LoVo (cell line): ENCODE measurements around the gene HPN.
"Not testable (repeated sequence)": the region's sequence is repeated elsewhere in the genome, so short reads cannot be mapped to it uniquely, and the experiment has no call there.

Source experiments
- DNase-seq: peaks from one replicate; pipeline ENCODE4 v3.0.0-alpha.2; 2016; ENCODE audit warnings: low spot score

Gene HPN

GRCh38 chr19:35042954-35043604 lies 1.6 kb downstream of the HPN start:
- no peak for DNase-seq

GRCh38 chr19:35043906-35044305 lies 2.4 kb downstream of the HPN start:
- no peak for DNase-seq

- DNase-seq = peak; percentile 43
These were observed 3.0 kb downstream of the HPN start for GRCh38 chr19:35044317-35045117.

GRCh38 chr19:35045667-35046300 lies 4.3 kb downstream of the HPN start:
- no peak for DNase-seq

GRCh38 chr19:35046461-35046860 lies 4.9 kb downstream of the HPN start:
- no peak for DNase-seq

- DNase-seq = no peak
These were observed 7.4 kb downstream of the HPN start for GRCh38 chr19:35048911-35049411.

GRCh38 chr19:35049456-35049855 lies 7.9 kb downstream of the HPN start:
- no peak for DNase-seq

- not testable (repeated sequence) for DNase-seq
These were observed 9.1 kb downstream of the HPN start for GRCh38 chr19:35050662-35051061.

- not testable (repeated sequence) for DNase-seq
These were observed 9.7 kb downstream of the HPN start for GRCh38 chr19:35051268-35051667.

GRCh38 chr19:35051796-35052195 lies 10.3 kb downstream of the HPN start:
- no peak for DNase-seq

GRCh38 chr19:35052599-35053190 lies 11.2 kb downstream of the HPN start:
- no peak for DNase-seq

- DNase-seq = no peak
These were observed 12.3 kb downstream of the HPN start for GRCh38 chr19:35053667-35054293.

- no peak for DNase-seq
These were observed 13.1 kb downstream of the HPN start for GRCh38 chr19:35054626-35055025.

- DNase-seq = no peak
These were observed 14.2 kb downstream of the HPN start for GRCh38 chr19:35055715-35056179.

GRCh38 chr19:35056513-35057063 lies 15.1 kb downstream of the HPN start:
- DNase-seq = no peak

- DNase-seq = no peak
These were observed 16.8 kb downstream of the HPN start for GRCh38 chr19:35058370-35058769.

GRCh38 chr19:35059006-35059798 lies 17.7 kb downstream of the HPN start:
- no peak for DNase-seq

- no peak for DNase-seq
These were observed 18.2 kb downstream of the HPN start for GRCh38 chr19:35059799-35060091.

- no peak for DNase-seq
These were observed 18.8 kb downstream of the HPN start for GRCh38 chr19:35060160-35060855.
